ENCODE results near the gene CITED4. TPM values are rescaled to one million over a fixed set of nuclear protein-coding genes. Genes with fewer than 3 reads are reported as not detected.

The CITED4 gene
- polyA plus RNA-seq, 1 donor from 2014 or later, result 2.6 TPM

DNA sequence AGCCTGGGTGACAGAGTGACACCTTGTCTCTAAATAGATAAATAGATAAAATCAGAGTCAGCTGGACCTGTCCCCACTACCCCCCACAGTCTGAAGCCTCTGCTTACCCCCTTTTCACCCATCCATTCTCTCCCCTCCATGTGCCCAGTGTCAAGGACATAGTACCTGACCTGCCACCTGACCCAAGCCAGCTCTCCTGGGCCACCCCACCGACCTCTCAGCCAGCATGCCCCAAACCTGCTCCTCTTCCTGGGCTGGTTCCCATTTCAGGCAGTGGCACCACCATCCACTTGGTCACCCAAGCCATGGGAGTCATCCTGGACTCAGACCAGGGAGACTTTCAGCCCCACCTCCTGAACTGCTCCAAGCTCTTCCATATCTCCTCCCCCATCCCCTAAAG is 28.2 kb downstream of the CITED4 start:
- no peaks in the 10 kb centered on the region for H3F3A ChIP-seq (ENCODE audit: insufficient read depth, low read length, poor library complexity, severe bottlenecking)
- H3K9ac ChIP-seq (ENCODE audit: low read length), result no peak overlapping the region
- no peak overlapping the region for H3K27ac ChIP-seq (ENCODE audit: low read length)
- H3K9me3 ChIP-seq (ENCODE audit: low read length), result no peaks in the 10 kb centered on the region
- TF ChIP-seq, protein P1, sequence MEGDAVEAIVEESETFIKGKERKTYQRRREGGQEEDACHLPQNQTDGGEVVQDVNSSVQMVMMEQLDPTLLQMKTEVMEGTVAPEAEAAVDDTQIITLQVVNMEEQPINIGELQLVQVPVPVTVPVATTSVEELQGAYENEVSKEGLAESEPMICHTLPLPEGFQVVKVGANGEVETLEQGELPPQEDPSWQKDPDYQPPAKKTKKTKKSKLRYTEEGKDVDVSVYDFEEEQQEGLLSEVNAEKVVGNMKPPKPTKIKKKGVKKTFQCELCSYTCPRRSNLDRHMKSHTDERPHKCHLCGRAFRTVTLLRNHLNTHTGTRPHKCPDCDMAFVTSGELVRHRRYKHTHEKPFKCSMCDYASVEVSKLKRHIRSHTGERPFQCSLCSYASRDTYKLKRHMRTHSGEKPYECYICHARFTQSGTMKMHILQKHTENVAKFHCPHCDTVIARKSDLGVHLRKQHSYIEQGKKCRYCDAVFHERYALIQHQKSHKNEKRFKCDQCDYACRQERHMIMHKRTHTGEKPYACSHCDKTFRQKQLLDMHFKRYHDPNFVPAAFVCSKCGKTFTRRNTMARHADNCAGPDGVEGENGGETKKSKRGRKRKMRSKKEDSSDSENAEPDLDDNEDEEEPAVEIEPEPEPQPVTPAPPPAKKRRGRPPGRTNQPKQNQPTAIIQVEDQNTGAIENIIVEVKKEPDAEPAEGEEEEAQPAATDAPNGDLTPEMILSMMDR (IDR thresholded peaks at IDR 0.05; ENCODE audit: poor library complexity, severe bottlenecking), result no peak
- TF ChIP-seq RAD21 (conservative IDR thresholded peaks at IDR 0.05), result no peak
- no peak for TF ChIP-seq POLR2AphosphoS5 (IDR thresholded peaks at IDR 0.05)
- TF ChIP-seq MXI1 (conservative IDR thresholded peaks at IDR 0.05; ENCODE audit: poor library complexity, severe bottlenecking), result no peak
- H3K79me2 ChIP-seq (replicated peaks; ENCODE audit: insufficient read depth, low read length), result no peaks in the 10 kb centered on the region
- H3K36me3 ChIP-seq (ENCODE audit: insufficient read depth, low read length), result no peaks in the 10 kb centered on the region
- H3K9me2 ChIP-seq (ENCODE audit: insufficient read depth, low read length), result no peaks in the 10 kb centered on the region
- no peak overlapping the region for H3K4me3 ChIP-seq (ENCODE audit: low read length)
- no peak overlapping the region for H2AFZ ChIP-seq (ENCODE audit: low read depth, low read length)
- no peaks in the 10 kb centered on the region for H4K20me1 ChIP-seq (ENCODE audit: insufficient read depth)
- no peaks in the 10 kb centered on the region for H3K27me3 ChIP-seq (ENCODE audit: insufficient read depth, low read depth, low read length)
- H3K4me2 ChIP-seq (ENCODE audit: low read length), result no peak overlapping the region

DNA sequence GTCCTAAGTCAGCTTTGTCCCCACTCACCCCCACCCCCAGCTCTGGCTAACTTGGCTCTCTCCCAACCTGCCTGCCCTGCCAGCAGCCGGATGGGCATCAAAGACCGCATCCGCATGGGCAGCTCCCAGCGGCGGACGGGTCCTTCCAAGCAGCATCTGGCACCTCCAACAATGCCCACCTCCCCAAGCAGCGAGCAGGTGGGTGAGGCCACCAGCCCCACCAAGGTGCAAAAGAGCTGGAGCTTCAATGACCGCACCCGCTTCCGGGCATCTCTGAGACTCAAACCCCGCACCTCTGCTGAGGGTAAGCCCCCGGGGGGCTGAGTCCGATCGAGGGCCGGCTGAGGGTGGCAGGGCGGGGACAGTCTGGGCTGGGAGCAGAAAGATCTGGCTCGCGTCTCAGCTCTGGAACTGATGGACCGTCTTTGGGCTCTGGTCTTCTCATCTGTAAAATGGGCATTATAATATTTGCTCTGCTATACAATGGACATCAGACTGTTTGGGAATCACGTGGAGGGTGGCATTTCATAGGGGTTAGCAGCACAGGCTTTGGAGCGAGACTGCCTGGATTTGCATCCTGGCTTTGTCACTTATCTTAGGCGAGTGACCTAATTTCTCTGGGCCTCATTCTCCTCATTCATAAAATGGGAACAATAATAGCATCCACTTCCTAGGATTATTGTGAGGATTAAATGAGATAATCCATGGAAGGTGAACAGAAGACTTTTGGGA is 31.0 kb downstream of the CITED4 start:
- TF ChIP-seq POLR2AphosphoS5 (IDR thresholded peaks at IDR 0.05) (no peak), RAD21 (conservative IDR thresholded peaks at IDR 0.05) (no peak), SMC3 (conservative IDR thresholded peaks at IDR 0.05; ENCODE audit: poor library complexity) (no peak), EZH2 (IDR thresholded peaks at IDR 0.05; ENCODE audit: borderline replicate concordance, insufficient read depth, low read length, poor library complexity, severe bottlenecking) (no peak), EP300 (conservative IDR thresholded peaks at IDR 0.05; ENCODE audit: poor library complexity, severe bottlenecking) (no peak), MXI1 (conservative IDR thresholded peaks at IDR 0.05; ENCODE audit: poor library complexity, severe bottlenecking) (no peak)
- TF ChIP-seq, protein P1 (IDR thresholded peaks at IDR 0.05; ENCODE audit: poor library complexity, severe bottlenecking), result no peak
- TF ChIP-seq, protein P2, sequence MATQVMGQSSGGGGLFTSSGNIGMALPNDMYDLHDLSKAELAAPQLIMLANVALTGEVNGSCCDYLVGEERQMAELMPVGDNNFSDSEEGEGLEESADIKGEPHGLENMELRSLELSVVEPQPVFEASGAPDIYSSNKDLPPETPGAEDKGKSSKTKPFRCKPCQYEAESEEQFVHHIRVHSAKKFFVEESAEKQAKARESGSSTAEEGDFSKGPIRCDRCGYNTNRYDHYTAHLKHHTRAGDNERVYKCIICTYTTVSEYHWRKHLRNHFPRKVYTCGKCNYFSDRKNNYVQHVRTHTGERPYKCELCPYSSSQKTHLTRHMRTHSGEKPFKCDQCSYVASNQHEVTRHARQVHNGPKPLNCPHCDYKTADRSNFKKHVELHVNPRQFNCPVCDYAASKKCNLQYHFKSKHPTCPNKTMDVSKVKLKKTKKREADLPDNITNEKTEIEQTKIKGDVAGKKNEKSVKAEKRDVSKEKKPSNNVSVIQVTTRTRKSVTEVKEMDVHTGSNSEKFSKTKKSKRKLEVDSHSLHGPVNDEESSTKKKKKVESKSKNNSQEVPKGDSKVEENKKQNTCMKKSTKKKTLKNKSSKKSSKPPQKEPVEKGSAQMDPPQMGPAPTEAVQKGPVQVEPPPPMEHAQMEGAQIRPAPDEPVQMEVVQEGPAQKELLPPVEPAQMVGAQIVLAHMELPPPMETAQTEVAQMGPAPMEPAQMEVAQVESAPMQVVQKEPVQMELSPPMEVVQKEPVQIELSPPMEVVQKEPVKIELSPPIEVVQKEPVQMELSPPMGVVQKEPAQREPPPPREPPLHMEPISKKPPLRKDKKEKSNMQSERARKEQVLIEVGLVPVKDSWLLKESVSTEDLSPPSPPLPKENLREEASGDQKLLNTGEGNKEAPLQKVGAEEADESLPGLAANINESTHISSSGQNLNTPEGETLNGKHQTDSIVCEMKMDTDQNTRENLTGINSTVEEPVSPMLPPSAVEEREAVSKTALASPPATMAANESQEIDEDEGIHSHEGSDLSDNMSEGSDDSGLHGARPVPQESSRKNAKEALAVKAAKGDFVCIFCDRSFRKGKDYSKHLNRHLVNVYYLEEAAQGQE (IDR thresholded peaks at IDR 0.05; ENCODE audit: borderline replicate concordance), result no peak
- Histone ChIP-seq H4K20me1 (ENCODE audit: insufficient read depth) (no peaks in the 10 kb centered on the region), H2AFZ (ENCODE audit: low read depth, low read length) (no peak overlapping the region), H3K9ac (ENCODE audit: low read length) (no peak overlapping the region), H3K36me3 (ENCODE audit: insufficient read depth, low read length) (no peaks in the 10 kb centered on the region), H3K9me2 (ENCODE audit: insufficient read depth, low read length) (no peaks in the 10 kb centered on the region), H3K4me2 (ENCODE audit: low read length) (no peak overlapping the region), H3K79me2 (replicated peaks; ENCODE audit: insufficient read depth, low read length) (no peaks in the 10 kb centered on the region), H3F3A (ENCODE audit: insufficient read depth, low read length, poor library complexity, severe bottlenecking) (no peaks in the 10 kb centered on the region), H3K27me3 (ENCODE audit: insufficient read depth, low read depth, low read length) (no peaks in the 10 kb centered on the region), H3K9me3 (ENCODE audit: low read length) (no peaks in the 10 kb centered on the region), H3K4me3 (ENCODE audit: low read length) (no peak overlapping the region), H3K27ac (ENCODE audit: low read length) (no peak overlapping the region)
